Hepatocyte (in vitro differentiated cells): ENCODE results near the gene CD4.
A peak's percentile ranks its signal among the peaks of the same experiment; 100 is the strongest.

ENCODE experiments used
- EZH2phosphoT487 ChIP-seq: fragments of 200-600 bp; sonication (generic); IDR thresholded peaks from one replicate; pipeline ENCODE4 v1.6.1; 2018; ENCODE audit warnings: antibody characterized with exemption, mild to moderate bottlenecking, low read depth, moderate library complexity; ENCODE audit not compliant: unreplicated experiment, severe bottlenecking
- TF ChIP-seq, protein P1 (sequence below): fragments of 200-600 bp; sonication (generic); IDR thresholded peaks from 2 replicates; pipeline ENCODE4 v1.5.1; 2016; ENCODE audit warnings: antibody characterized with exemption, mild to moderate bottlenecking; ENCODE audit not compliant: poor library complexity

DNA sequence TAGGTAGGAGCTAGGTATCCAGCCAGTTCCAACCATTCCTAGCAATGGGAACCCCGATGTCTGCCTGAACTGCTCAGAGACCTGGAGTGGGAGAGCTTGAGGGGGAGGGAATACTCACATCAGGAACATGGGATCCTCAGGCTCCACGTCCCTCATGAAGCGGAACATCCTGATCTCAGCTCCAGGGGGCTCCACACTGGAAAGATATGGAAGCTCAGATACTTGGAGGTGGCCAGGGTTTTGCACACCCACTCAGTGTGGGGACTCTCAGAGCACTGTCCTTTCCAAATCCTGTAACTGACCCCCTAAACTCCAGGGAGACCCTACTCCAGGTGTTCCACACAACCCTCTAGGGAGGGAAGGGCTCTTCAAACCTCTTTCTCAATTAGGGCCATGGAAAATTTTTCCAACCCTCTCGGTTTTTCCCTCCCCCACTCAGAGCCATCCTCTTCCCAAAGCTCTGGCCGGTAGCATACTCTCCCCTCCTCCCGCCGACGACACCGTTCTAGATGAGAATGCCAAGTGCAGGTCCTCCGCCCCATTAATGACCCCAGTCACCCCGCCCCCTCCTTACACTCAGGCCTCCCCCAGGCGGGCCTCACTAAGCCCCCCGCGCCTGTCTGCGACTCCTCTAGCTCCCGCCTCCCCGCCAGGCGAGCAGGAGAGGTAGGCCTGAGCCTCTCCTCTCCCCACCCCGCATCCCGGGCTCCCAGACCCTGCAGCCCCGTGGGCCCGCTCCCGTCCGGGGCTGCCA, 37.0 kb upstream of the CD4 start:
- TF ChIP-seq, protein P1, sequence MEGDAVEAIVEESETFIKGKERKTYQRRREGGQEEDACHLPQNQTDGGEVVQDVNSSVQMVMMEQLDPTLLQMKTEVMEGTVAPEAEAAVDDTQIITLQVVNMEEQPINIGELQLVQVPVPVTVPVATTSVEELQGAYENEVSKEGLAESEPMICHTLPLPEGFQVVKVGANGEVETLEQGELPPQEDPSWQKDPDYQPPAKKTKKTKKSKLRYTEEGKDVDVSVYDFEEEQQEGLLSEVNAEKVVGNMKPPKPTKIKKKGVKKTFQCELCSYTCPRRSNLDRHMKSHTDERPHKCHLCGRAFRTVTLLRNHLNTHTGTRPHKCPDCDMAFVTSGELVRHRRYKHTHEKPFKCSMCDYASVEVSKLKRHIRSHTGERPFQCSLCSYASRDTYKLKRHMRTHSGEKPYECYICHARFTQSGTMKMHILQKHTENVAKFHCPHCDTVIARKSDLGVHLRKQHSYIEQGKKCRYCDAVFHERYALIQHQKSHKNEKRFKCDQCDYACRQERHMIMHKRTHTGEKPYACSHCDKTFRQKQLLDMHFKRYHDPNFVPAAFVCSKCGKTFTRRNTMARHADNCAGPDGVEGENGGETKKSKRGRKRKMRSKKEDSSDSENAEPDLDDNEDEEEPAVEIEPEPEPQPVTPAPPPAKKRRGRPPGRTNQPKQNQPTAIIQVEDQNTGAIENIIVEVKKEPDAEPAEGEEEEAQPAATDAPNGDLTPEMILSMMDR = peak; percentile 48
- no peak for TF ChIP-seq EZH2phosphoT487
